ENCODE measurements around the gene ALG11. TPM values are rescaled to one million over a fixed set of nuclear protein-coding genes. Genes with fewer than 3 reads are reported as not detected.

The ALG11 gene
- total RNA-seq, 1 donor from 2014 or later, result 44.7 TPM

DNA sequence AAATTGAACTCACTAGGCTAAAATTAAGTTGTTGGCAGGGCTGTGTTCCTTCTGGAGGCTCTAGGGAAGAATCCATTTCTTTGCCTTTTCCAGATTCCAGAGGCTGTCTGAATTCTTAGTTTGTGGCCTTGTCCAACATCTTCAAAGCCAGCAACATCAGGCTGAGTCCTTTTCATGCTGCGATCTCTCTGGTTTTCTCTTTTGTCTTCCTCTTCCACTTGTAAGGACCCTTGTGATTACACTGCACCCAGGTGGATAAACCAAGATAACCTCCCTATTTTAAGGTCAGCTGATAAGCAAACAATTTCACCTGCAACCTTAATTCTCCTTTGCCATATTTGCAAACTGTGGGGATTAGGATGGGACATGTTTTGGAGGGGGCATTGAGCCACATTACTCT is 23.8 kb downstream of the ALG11 start:
- DNase-seq (ENCODE audit: low spot score), result no peak
- Mint-ChIP-seq H3K27ac (ENCODE audit: unreplicated experiment) (no peak overlapping the region), H3K27me3 (ENCODE audit: unreplicated experiment) (peaks cover 1% of the 10 kb centered on the region), H3K4me3 (ENCODE audit: unreplicated experiment) (no peak overlapping the region), H3K36me3 (ENCODE audit: low read depth, unreplicated experiment) (peaks cover 4% of the 10 kb centered on the region), H3K4me1 (ENCODE audit: unreplicated experiment) (peaks cover 10% of the 10 kb centered on the region), H3K9me3 (ENCODE audit: unreplicated experiment) (no peaks in the 10 kb centered on the region)
- TF ChIP-seq, protein P1, sequence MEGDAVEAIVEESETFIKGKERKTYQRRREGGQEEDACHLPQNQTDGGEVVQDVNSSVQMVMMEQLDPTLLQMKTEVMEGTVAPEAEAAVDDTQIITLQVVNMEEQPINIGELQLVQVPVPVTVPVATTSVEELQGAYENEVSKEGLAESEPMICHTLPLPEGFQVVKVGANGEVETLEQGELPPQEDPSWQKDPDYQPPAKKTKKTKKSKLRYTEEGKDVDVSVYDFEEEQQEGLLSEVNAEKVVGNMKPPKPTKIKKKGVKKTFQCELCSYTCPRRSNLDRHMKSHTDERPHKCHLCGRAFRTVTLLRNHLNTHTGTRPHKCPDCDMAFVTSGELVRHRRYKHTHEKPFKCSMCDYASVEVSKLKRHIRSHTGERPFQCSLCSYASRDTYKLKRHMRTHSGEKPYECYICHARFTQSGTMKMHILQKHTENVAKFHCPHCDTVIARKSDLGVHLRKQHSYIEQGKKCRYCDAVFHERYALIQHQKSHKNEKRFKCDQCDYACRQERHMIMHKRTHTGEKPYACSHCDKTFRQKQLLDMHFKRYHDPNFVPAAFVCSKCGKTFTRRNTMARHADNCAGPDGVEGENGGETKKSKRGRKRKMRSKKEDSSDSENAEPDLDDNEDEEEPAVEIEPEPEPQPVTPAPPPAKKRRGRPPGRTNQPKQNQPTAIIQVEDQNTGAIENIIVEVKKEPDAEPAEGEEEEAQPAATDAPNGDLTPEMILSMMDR (IDR thresholded peaks at IDR 0.05; ENCODE audit: unreplicated experiment), result no peak

DNA sequence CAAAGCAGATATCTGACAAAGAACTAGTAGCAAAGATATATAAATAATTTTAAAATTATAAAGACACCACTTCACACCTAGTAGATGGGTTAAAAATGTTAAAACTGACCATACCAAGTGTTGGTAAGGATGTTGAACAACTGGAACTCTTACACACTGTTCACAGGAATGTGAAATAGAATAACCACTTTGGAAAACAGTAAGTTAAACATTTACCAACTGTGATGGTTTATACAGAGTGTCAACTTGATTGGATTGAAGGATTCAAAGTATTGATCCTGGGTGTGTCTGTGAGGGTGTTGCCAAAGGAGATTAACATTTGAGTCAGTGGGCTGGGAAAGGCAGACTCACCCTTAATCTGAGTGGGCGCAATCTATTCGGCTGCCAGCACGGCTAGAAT is 31.5 kb downstream of the ALG11 start:
- H3K9me3 Mint-ChIP-seq (ENCODE audit: unreplicated experiment), result no peaks in the 10 kb centered on the region
- TF ChIP-seq, protein P1 (IDR thresholded peaks at IDR 0.05; ENCODE audit: unreplicated experiment), result no peak
- DNase-seq (ENCODE audit: low spot score), result no peak
- no peaks in the 10 kb centered on the region for H3K36me3 Mint-ChIP-seq (ENCODE audit: low read depth, unreplicated experiment)
- H3K27ac Mint-ChIP-seq (ENCODE audit: unreplicated experiment), result no peak overlapping the region
- H3K4me3 Mint-ChIP-seq (ENCODE audit: unreplicated experiment), result no peak overlapping the region
- H3K27me3 Mint-ChIP-seq (ENCODE audit: unreplicated experiment), result no peaks in the 10 kb centered on the region
- no peaks in the 10 kb centered on the region for H3K4me1 Mint-ChIP-seq (ENCODE audit: unreplicated experiment)

DNA sequence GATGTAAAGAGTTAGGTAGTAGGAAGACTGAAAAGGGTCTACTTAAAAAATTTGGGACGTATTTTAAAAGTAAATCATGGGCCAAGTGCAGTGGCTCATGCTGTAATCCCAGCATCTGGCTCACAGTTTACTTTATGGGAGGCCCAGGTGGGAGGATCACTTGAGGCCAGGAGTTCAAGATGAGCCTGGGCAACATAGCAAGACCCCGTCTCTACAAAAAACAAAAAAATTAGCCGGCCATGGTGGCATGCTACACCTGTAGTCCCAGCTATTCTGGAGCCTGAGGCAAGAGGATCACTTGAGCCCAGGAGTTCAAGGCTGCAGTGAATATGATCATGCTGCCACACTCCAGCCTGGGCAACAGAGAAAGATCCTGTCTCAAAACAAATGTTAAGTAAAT is 35.3 kb downstream of the ALG11 start:
- TF ChIP-seq, protein P1 (IDR thresholded peaks at IDR 0.05; ENCODE audit: unreplicated experiment), result no peak
- Mint-ChIP-seq H3K27ac (ENCODE audit: unreplicated experiment) (no peak overlapping the region), H3K4me1 (ENCODE audit: unreplicated experiment) (no peaks in the 10 kb centered on the region), H3K36me3 (ENCODE audit: low read depth, unreplicated experiment) (no peaks in the 10 kb centered on the region), H3K4me3 (ENCODE audit: unreplicated experiment) (no peak overlapping the region), H3K9me3 (ENCODE audit: unreplicated experiment) (no peaks in the 10 kb centered on the region), H3K27me3 (ENCODE audit: unreplicated experiment) (no peaks in the 10 kb centered on the region)
- no peak for DNase-seq (ENCODE audit: low spot score)

DNA sequence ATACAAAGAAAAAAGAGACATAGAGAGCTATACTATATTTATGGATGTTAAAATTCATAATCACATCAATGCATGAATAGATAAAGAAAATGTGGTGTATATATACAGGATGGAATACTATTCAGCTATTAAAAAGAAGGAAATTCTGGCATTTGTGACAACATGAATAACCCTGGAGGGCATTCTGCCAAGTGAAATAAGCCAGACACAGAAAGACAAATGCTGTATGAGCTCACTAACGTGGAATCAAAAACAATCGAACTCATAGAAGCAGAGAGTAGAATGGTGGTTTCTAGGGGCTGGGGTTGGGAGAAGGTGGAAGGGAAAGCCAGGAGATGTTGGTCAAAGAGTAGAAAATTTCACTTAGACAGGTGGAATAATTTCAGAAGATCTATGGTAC is 36.3 kb downstream of the ALG11 start:
- H3K4me1 Mint-ChIP-seq (ENCODE audit: unreplicated experiment), result no peaks in the 10 kb centered on the region
- TF ChIP-seq, protein P1 (IDR thresholded peaks at IDR 0.05; ENCODE audit: unreplicated experiment), result no peak
- no peaks in the 10 kb centered on the region for H3K36me3 Mint-ChIP-seq (ENCODE audit: low read depth, unreplicated experiment)
- H3K27ac Mint-ChIP-seq (ENCODE audit: unreplicated experiment), result no peak overlapping the region
- H3K9me3 Mint-ChIP-seq (ENCODE audit: unreplicated experiment), result no peaks in the 10 kb centered on the region
- H3K4me3 Mint-ChIP-seq (ENCODE audit: unreplicated experiment), result no peak overlapping the region
- H3K27me3 Mint-ChIP-seq (ENCODE audit: unreplicated experiment), result no peaks in the 10 kb centered on the region
- DNase-seq (ENCODE audit: low spot score), result no peak

DNA sequence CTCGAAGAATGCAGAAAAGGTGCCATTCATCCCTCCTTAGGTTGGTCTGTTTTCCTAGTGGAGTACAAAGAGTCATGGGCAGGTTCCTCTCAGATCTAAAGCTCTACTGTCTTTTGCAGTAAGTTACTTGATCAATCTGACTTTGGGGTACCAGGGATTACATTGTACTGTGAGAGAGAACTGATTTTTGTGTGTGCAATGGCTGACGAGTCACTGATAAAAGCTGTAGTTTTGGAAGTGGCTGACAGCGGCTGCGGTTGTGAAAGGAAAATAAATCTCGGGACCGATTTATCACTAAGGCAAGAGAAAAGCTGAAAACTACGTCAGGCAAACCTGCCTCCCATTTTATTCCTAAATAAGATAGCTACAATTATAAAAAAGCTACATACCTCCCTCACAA is 39.2 kb downstream of the ALG11 start:
- TF ChIP-seq, protein P1 (IDR thresholded peaks at IDR 0.05; ENCODE audit: unreplicated experiment), result no peak
- DNase-seq (ENCODE audit: low spot score), result no peak
- Mint-ChIP-seq H3K9me3 (ENCODE audit: unreplicated experiment) (no peaks in the 10 kb centered on the region), H3K4me3 (ENCODE audit: unreplicated experiment) (no peak overlapping the region), H3K4me1 (ENCODE audit: unreplicated experiment) (no peaks in the 10 kb centered on the region), H3K27ac (ENCODE audit: unreplicated experiment) (no peak overlapping the region), H3K36me3 (ENCODE audit: low read depth, unreplicated experiment) (no peaks in the 10 kb centered on the region), H3K27me3 (ENCODE audit: unreplicated experiment) (no peaks in the 10 kb centered on the region)
